Activated effector memory CD4-positive, alpha-beta T cell treated with Interleukin-2 at 50 U/mL for 16 hours (primary cell): Measurements from ENCODE around the gene ZNF778.
"Not testable (repeated sequence)": the region's sequence is repeated elsewhere in the genome, so short reads cannot be mapped to it uniquely, and the experiment has no call there.

Experiments used
- DNase-seq: peaks from one replicate; pipeline ENCODE4 v3.0.0-alpha.2; 2020

ZNF778 gene

DNA sequence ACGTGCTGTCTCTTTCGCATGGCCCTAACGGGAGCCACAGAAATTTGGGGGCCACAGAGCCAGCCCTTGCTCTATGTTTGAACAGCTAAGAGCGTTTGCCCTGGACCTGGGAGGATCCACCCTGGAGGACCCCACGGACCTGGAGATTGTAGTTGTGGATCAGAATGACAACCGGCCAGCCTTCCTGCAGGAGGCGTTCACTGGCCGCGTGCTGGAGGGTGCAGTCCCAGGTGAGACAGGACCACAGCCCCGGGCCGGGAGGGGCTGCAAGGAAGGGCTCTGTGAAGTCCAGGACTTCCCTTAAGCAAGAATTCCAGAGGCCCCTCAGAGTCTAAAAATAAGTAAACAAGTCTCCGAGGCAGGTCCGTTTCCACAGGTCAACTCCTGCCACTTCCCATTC lies 34.0 kb upstream of the ZNF778 start:
- DNase-seq: no peak

DNA sequence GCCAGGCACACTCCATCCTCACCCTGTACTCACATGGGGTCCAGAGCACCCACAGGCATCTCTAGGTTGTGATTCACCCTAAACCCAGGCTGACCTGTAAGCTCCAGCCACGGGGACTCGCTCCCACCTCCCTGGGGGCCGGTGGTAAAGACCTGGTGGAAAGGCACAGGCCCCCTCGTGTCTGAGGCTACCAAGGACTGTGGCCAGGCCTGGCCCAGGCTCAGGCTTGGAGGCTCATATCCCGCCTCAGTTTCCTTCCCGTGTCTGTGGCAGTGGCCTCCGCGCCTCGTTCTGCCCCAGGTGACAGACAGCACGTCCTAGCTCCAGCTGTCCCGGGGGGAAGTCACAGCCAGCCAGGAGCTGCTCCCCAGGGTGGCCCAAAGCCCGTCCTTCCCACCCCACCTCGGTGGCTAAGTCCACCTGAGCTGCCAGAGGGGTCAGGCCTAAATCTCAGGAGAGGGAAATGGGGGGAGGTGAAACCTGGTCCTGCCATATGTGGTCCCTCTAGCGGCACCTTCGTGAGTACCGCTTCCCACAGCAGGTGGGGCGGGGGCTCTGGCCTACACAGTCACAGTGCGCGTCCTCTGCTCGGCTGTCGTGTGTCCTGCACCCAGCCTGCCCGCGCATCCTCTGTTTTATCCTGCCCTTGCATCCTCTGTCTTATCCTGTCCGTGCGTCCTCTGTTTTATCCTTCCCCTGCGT lies 33.4 kb upstream of the ZNF778 start:
- DNase-seq: no peak

DNA sequence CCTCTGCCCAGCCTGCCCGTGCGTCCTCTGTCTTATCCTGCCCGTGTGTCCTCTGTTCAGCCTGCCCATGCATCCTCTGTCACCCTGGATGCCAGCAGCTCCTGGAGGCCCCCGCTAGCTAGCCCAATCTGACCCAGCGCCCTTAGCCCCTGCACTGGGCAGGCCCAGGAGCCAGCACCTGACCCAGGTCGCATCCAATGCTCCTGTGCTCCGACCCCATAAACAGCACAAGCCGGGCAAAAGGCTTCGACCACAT lies 32.9 kb upstream of the ZNF778 start:
- no peak for DNase-seq

DNA sequence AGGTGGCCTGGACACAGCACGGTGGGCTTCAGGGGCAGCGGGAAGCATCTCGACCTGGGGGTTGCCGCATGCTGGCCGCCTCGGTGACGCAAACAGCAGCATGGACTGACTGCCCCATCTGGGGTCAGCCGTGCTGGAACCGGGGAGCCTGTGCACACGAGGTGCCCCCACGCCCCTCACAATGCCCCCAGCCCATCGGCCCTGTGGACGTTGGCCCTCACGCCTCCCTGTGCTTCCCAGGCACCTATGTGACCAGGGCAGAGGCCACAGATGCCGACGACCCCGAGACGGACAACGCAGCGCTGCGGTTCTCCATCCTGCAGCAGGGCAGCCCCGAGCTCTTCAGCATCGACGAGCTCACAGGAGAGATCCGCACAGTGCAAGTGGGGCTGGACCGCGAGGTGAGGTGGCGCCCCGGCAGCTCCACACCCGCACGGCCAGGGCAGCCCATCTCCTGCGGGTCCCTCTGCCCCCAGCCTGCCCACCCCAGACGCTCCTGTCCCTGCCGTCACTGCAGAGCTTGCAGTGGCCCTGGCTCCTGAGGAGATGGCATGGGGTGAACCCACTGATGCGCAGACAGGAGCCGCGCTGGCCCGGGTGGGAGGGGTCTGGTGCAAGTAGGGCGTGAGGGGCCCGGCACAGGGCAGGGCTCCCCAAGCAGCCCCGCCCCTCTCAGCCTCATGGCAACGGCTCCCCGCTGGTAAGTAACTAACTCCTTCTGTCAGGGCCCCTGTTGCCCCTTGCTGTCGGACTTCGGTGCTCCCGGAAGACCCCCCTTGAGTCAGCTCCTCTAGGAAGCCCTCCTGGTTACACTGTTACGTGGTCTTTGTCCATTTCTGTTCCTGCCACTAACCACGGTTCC lies 32.3 kb upstream of the ZNF778 start:
- no peak for DNase-seq

DNA sequence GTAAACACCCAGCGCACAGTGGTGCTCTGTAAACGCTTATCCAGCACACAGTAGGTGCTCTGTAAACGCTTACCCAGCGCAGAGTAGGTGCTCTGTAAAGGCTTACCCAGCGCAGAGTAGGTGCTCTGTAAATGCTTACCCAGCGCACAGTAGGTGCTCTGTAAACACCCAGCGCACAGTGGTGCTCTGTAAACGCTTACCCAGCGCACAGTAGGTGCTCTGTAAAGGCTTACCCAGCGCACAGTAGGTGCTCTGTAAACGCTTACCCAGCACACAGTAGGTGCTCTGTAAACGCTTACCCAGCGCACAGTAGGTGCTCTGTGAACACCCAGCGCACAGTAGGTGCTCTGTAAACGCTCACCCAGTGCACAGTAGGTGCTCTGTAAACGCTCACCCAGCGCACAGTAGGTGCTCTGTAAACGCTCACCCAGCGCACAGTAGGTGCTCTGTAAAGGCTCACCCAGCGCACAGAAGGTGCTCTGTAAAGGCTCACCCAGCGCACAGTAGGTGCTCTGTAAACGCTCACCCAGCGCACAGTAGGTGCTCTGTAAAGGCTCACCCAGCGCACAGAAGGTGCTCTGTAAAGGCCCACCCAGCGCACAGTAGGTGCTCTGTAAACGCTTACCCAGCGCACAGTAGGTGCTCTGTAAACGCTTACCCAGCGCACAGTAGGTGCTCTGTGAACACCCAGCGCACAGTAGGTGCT lies 31.5 kb upstream of the ZNF778 start:
- not testable (repeated sequence) for DNase-seq

DNA sequence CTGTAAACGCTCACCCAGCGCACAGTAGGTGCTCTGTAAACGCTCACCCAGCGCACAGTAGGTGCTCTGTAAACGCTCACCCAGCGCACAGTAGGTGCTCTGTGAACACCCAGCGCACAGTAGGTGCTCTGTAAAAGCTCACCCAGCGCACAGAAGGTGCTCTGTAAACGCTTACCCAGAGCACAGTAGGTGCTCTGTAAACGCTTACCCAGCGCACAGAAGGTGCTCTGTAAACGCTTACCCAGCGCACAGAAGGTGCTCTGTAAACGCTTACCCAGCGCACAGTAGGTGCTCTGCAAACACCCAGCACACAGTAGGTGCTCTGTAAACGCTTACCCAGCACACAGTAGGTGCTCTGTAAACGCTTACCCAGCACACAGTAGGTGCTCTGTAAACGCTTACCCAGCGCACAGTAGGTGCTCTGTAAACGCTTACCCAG lies 30.9 kb upstream of the ZNF778 start:
- DNase-seq: not testable (repeated sequence)

DNA sequence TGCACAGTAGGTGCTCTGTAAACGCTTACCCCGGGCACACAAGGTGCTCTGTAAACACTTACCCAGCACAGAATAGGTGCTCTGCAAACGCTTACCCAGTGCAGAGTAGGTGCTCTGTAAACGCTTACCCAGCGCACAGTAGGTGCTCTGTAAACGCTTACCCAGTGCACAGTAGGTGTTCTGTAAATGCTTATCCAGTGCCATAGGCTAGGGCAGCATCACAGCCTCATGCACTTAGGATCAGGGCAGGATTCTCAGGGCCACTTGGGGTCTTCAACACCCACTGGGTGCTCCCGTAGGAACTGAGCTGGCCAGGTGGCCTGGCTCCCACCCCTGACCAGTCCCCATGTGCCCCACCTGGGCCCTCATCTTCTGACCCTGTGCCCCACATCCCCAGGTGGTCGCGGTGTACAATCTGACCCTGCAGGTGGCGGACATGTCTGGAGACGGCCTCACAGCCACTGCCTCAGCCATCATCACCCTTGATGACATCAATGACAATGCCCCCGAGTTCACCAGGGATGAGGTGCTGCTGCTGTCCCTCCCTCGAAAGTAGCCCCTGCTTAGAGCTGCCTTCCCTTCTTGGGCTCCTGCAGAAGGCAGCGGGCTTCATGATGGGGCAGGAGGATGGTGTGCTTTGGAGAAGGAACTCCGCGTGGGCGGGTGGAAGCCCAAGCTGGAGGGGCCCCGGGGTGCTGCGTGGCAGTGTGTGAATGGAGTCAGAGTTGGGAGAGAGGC lies 30.3 kb upstream of the ZNF778 start:
- DNase-seq: no peak

DNA sequence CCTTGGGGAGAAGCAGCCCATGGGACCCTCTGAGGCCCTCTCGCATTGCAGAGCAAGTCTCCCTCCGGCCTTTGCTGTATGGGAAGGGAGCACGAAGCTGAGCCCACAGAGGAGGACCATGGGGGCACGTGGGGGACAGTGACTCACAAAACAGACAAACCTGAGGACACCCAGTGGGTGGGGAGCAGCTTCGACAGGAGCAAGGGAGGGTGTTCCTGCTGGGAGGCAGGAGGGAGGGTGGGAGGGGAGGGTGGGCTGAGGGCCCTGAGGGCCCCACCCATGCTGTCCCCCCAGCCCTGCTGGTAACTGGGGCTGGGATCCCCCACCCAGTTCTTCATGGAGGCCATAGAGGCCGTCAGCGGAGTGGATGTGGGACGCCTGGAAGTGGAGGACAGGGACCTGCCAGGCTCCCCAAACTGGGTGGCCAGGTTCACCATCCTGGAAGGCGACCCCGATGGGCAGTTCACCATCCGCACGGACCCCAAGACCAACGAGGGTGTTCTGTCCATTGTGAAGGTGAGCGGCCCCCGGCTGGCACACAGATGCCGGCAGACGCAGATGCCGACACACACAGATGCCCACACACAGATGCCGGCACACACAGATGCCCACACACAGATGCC lies 29.6 kb upstream of the ZNF778 start:
- no peak for DNase-seq

DNA sequence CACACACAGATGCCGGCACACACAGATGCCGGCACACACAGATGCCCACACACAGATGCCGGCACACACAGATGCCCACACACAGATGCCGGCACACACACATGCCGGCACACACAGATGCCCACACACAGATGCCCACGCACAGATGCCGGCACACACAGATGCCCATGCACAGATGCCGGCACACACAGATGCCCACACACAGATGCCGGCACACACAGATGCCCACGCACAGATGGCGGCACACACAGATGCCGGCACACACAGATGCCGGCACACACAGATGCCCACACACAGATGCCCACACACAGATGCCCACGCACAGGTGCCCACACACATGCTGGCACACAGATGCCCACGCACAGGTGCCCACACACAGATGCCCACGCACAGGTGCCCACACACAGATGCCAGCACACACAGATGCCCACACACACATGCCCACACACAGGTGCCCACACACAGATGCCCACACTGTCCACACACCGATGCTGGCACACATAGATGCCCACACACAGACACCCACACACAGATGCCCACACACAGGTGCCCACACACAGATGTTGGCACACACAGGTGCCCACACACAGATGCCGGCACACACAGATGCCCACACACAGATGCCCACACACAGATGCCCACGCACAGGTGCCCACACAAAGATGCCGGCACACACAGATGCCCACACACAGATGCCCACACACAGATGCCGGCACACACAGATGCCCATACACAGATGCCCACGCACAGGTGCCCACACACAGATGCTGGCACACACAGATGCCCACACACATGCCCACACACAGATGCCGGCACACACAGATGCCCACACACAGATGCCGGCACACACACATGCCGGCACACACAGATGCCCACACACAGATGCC lies 28.8 kb upstream of the ZNF778 start:
- not testable (repeated sequence) for DNase-seq

DNA sequence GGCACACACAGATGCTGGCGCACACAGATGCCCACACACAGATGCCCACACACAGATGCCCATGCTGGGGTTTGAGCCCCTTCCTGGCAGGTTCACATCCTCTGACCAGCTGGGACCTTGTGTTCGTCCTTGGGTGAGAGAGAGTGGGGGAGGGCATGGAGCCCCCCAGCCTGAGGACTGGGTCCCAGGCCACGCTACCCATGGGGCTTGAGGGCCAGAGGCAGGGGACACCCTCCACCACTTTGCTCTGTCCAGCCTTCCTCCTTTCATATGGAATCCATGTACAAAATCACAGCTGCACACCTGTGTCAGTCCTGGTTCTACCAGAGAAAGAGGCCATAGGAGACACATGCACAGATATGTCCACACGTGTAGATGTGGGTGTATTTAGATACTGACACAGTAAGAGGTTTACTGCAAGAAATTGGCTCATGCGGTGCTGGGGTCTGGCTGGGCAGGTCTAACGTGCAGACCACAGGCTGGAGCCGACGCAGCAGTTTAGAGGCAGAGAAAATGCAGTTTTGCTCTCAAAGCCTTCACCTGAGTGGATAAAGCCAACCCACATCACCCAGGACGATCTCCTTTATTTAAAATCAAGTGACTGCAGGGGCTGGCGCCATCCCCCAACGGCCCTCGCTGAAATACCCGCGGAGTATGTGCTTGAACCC lies 28.0 kb upstream of the ZNF778 start:
- no peak for DNase-seq

DNA sequence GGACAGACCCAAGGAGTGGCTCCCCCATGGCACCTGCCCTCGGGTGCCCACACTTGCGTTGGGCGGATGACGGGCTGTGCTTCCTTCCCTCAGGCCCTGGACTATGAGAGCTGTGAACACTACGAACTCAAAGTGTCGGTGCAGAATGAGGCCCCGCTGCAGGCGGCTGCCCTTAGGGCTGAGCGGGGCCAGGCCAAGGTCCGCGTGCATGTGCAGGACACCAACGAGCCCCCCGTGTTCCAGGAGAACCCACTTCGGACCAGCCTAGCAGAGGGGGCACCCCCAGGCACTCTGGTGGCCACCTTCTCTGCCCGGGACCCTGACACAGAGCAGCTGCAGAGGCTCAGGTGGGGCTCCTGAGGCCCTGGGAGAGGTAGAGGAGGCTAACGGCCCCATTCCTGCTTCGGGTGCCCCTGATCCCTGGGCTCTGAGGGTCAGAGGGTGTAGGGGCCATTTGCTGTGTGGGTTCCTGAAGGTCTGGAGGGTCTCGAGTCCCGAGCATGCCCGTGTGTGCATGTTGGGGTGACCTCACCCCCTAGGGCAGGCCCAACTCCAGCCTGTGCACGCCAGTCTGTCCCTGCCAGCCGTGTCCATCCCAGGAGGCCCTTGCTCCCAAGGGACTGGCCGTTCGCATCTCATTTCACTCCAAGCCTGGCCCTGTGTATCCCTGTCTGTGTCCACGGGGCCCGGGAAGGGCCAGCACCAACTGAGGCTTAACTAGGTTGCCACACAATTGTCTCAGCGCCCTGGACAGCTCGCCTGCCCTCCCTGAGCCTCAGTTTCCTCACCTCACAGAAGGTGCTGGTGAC lies 27.1 kb upstream of the ZNF778 start:
- DNase-seq: no peak

DNA sequence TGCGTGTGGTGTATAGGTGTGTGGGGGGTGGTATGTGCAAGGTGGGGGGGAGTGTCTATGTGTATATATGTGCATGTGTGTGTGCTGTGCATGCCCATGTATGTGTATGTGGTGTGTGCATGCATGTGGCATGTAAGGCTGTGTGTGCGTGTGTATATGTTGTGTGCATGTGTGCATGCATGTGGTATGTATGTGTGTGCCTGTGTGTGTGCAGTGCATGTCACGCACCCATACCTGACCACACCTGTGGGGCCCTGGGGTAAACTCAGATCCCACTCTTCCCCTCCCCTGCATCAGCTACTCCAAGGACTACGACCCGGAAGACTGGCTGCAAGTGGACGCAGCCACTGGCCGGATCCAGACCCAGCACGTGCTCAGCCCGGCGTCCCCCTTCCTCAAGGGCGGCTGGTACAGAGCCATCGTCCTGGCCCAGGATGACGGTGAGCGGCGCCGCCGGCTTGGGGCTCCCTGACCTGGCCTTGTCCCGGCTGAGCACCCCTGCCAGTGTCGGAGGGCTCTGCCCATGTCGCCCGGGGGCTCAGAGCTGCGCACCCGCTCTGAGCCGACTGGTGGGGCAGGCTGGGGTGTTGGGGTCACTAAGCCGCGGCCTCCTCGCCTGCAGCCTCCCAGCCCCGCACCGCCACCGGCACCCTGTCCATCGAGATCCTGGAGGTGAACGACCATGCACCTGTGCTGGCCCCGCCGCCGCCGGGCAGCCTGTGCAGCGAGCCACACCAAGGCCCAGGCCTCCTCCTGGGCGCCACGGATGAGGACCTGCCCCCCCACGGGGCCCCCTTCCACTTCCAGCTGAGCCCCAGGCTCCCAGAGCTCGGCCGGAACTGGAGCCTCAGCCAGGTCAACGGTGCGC lies 26.2 kb upstream of the ZNF778 start:
- no peak for DNase-seq

DNA sequence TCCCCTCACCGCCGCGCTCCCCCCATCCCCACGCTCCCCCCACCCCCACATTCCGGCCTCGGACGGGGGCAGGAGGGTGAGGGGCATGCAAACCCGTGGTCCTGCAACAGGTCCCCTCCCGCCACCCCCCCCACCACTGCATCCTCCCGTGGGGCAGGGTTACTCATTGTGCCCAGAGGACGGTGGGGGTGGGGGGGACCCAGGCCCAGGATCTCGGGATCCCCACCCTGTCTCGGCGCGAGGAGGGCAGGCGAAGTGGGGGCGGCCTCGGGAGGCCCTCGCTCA lies 25.7 kb upstream of the ZNF778 start:
- no peak for DNase-seq

DNA sequence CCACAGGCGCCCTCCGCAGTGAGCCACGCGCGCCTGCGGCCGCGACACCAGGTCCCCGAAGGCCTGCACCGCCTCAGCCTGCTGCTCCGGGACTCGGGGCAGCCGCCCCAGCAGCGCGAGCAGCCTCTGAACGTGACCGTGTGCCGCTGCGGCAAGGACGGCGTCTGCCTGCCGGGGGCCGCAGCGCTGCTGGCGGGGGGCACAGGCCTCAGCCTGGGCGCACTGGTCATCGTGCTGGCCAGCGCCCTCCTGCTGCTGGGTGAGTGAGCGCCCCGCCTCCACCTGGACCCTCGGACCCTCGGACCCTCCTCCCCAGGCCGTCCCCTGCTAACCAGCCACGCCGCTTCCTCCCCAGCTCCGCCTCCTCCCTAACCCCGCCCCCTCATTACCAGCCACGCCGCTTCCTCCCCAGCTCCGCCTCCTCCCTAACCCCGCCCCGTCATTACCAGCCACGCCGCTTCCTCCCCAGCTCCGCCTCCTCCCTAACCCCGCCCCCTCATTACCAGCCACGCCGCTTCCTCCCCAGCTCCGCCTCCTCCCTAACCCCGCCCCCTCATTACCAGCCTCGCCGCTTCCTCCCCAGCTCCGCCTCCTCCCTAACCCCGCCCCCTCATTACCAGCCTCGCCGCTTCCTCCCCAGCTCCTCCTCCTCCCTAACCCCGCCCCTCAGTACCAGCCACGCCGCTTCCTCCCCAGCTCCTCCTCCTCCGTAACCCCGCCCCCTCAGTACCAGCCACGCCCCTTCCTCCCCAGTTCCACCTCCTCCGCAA lies 25.1 kb upstream of the ZNF778 start:
- DNase-seq: peak; percentile 41

DNA sequence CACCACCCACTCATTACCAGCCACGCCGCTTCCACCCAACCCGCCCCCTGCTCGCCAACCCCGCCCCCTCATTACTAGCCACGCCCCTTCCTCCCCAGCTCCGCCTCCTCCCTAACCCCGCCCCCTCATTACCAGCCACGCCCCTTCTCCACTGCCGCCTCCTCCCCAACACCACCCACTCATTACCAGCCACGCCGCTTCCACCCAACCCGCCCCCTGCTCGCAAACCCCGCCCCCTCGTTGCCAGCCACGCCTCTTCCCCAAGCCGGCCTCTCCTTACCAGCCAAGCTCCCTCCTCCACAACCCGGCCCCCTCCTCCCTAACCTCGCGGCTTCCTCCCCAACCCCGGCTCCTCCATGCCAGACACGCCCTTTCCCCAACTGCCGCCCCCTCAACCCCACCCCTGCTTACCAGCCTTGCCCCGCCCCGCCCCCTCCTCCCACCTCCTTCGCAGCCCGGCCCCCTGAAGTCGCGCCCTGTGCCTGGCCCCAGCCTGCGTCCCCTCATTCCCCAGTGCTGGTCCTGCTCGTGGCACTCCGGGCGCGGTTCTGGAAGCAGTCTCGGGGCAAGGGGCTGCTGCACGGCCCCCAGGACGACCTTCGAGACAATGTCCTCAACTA lies 24.4 kb upstream of the ZNF778 start:
- DNase-seq: no peak

DNA sequence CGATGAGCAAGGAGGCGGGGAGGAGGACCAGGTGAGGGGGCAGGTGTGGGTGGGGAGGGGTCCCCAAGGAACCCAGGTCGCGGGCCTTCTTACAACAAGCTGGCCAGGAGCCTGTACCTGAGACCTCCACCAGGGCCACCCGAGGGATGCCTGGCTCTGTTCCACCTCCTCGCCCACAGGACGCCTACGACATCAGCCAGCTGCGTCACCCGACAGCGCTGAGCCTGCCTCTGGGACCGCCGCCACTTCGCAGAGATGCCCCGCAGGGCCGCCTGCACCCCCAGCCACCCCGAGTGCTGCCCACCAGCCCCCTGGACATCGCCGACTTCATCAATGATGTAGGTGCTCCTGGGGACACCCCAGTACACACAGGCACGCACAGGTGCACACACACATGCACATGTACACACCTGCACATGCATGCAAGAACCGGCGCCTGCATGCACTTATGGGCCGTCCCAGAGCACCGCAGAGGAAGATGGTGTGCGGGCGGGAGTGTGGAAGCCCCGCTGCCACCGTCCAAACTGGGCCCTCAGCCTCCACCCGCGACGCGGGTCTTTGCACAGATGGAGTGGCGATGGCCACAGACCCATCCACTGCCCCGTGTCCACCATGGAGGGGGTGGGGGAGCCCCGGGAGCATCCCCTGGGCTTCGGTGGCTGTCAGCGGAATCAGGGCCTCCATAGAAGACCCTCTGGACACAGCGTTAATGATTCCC lies 23.8 kb upstream of the ZNF778 start:
- DNase-seq: no peak
